Stimulated activated CD8-positive, alpha-beta memory T cell treated with anti-CD3 and anti-CD28 coated beads, Interleukin-15, amount 100 ng/mL, for 4 hours (primary cell): ENCODE measurements around the gene TOR1A.
"Not testable (repeated sequence)": the region's sequence is repeated elsewhere in the genome, so short reads cannot be mapped to it uniquely, and the experiment has no call there.

Experiments used
- DNase-seq, 2 donors: peaks; one replicate each; pipeline ENCODE4 v3.0.0-alpha.2; 2020; ENCODE audit warnings: low read depth in 2 of 2

Gene TOR1A

DNA sequence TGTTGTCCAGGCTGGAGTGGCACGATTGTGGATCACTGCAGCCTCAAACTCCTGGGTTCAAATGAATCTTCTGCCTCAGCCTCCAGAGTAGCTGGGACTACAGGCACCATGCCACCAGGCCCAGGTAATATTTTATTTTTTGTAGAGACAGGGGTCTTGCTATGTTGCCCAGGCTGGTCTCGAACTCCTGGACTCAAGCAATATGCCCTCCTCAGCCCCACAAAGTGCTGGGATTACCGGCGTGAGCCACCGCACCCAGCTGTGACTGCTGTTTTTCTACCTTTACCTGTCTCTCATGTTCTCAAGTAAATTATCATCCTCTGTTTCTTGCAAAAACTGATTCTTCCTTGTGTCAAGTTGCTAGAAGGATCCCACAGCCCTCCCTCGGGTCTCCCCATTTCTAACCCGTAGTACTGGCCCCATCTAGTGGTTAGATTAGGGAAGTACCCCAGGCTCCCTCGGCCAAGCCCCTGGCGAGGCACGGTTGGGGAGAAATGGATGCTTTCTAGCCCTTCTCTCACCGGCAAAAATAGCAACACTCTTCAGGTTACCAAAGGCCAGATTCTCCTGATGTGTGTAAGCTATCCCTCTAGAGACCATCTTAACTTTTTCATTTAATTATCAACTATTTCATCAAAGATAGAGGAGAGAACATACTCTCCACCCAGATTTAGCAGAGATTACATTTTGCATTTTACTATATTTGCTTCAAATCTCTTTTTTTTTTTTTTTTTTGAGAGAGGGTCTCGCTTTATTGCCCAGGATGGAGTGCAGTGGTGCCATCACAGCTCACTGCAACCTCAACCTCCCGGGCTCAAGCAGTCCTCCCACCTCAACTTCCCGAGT is 40.2 kb downstream of the TOR1A start:
- peak; percentile 16 to 48 for DNase-seq

- no peak for DNase-seq
Measured at GRCh38 chr9:129781981-129782380, 42.0 kb downstream of the TOR1A start.

DNA sequence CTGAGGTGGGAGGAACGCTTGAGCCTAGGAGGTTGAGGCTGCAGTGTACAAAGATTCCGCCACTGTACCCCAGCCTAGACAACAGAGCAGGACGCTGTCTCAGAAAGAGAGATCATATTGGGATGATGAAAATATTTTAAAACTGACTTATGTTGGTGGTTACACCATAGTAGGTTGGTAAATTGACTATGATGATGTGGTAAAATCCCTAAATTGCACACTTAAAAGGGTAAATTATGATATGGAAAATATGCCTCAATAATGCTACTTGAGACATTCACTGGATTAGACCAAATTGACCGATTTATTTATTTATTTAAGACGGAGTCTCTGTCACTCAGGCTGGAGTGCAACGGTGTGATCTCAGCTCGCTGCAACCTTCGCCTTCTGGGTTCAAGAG is 42.8 kb downstream of the TOR1A start:
- no peak for DNase-seq

- DNase-seq: no peak
Measured at GRCh38 chr9:129779560-129780190, 44.3 kb downstream of the TOR1A start.

DNA sequence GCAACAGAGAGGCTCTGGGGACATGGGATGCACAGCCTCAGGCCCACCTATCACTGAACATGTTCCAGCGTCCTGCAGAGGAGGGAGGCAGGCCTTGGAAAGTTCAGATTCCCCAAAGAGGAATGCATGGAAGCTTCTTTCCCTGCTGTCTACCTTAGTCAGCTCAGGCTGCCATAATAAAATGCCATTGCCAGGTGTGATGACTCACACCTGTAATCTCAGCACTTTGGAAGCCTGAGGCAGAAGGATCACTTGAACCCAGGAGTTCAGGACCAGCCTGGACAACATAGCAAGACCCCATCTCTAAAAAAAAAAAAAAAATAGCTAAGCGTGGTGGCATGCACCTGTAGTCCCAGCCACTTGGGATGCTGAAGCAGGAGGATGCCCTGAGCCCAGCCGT is 45.5 kb downstream of the TOR1A start:
- DNase-seq: no peak

GRCh38 chr9:129777769-129778130 is 46.2 kb downstream of the TOR1A start:
- DNase-seq: no peak

- peak; percentile 21 to 34 for DNase-seq
Measured at GRCh38 chr9:129776938-129777768, 46.8 kb downstream of the TOR1A start.

GRCh38 chr9:129776566-129776937 is 47.4 kb downstream of the TOR1A start:
- no peak for DNase-seq

GRCh38 chr9:129776096-129776495 is 47.8 kb downstream of the TOR1A start:
- DNase-seq: not testable (repeated sequence)

DNA sequence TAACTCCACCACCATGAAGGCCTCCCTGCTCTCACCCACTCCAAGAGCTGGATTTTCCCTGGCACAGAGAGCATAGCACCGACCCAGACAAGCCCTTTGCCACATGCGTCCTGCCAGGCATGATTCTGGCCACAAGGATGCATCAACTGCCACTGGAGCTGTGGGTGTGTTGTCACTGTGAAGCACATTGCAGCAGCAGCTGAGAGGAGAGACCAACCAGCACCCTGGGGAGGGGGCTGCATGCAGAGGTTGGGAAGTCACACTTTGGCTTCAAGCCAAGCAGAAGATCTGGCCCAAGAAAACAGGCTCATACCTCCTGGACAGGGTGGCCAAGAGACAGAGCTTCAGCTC is 48.5 kb downstream of the TOR1A start:
- DNase-seq: no peak

GRCh38 chr9:129774791-129775447 is 49.0 kb downstream of the TOR1A start:
- DNase-seq: no peak

- no peak for DNase-seq
Measured at GRCh38 chr9:129773262-129774048, 50.5 kb downstream of the TOR1A start.

- DNase-seq: no peak
Measured at GRCh38 chr9:129770741-129771140, 53.2 kb downstream of the TOR1A start.

- no peak for DNase-seq
Measured at GRCh38 chr9:129769669-129770068, 54.3 kb downstream of the TOR1A start.

- DNase-seq: no peak
Measured at GRCh38 chr9:129768486-129768885, 55.5 kb downstream of the TOR1A start.

DNA sequence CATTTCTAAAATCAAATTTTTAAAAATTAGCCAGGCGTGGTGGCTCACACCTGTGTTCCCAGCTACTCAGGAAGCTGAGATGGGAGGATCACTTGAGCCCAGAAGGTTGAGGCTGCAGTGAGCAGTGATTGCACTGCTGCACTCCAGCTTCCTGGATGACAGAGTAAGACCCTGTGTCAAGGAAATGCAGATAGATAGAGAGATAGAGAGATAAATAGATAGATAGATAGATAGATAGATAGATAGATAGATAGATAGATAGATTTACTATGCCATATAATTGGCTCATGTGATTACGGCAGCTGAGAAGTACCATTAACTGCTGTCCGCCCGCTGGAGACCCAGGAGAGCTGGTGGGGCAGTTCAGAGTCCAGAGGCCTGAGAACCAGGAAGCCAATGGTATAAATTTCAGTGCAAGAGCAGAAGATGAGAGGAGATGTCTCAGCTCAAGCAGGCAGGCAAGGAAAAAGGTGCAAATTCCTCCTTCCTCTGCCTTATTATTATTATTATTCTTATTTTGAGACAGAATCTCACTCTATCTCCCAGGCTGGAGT is 58.1 kb downstream of the TOR1A start:
- no peak for DNase-seq

DNA sequence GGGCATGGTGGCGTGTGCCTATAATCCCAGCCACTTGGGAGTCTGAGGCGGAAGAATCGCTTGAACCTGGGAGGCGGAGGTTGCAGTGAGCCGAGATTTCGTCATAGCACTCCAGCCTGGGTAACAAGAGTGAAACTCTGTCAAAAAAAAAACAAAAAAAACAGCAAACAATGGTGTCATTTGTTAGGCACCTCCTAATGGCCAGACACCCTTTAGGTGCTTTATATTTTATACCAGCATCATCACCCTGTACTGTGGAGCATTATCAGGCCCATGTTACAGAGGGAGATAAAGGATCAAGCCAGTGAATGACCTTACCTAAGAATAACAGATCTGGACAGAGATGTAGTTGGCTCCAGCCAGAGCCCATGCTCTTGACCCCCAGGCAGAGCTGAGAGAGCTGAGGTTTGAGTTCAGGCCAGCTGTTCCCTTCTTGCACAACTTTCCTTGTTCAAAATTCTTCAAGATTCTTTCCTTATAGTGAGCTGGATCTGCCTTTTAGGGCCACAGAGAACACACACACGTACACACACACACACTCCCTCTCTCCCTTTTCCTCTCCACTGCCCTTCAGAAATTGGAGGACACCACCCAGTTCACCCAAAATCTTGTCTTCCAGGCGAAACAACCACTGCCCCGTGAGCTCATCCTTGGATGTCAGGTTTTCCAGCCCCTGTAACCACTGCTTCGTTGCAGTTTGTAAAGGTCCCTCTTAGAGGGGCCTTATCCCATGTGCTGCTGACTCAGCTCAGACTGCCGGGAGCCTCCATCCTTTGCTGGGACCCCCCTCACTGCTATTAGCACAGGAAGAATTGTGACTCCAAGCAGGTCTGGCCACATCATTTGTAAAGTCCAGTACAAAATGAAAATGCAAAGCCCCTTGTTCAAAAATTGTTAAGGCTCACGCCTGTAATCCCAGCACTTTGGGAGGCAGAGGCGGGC is 60.7 kb downstream of the TOR1A start:
- DNase-seq: no peak
